ENCODE results near the gene C17orf58. TPM values are rescaled to one million over a fixed set of nuclear protein-coding genes. Genes with fewer than 3 reads are reported as not detected.
"Not testable (repeated sequence)": the region's sequence is repeated elsewhere in the genome, so short reads cannot be mapped to it uniquely, and the experiment has no call there.

The C17orf58 gene
- 1 to 10 TPM; 7.3 to 7.5 TPM for total RNA-seq

GRCh38 chr17:67996301-67997171, at the start of gene C17orf58:
Gene C17orf58, minus strand, starts transcription at chr17:67996469. Its CDS starts 271 bp downstream, at chr17:67996198.
- not testable (repeated sequence) for H3K36me3 ChIP-seq; DNase-seq (ENCODE audit: low spot score); ATAC-seq (ENCODE audit: insufficient number of reproducible peaks, low FRiP score, low read depth); H3K27ac ChIP-seq; H3K9me3 ChIP-seq; H3K27me3 ChIP-seq (replicated peaks; ENCODE audit: insufficient read depth)
- H3K4me1 ChIP-seq (ENCODE audit: control insufficient read depth in 1 of 2, low read depth in 2 of 2) = peaks cover 13 to 25% of the 10 kb centered on the region in 2 donors
- peak within 1 kb of the TSS; percentile 94 for H3K4me3 ChIP-seq

- no peak for ATAC-seq (ENCODE audit: insufficient number of reproducible peaks, low FRiP score, low read depth)
- Histone ChIP-seq H3K4me1 (ENCODE audit: control insufficient read depth in 1 of 2, low read depth in 2 of 2) (peaks cover 10 to 17% of the 10 kb centered on the region in 2 donors), H3K4me3 (peak overlapping the region; percentile 80), H3K27me3 (replicated peaks; ENCODE audit: insufficient read depth) (no peaks in the 10 kb centered on the region), H3K36me3 (peaks cover 10% of the 10 kb centered on the region), H3K27ac (peak overlapping the region in 1 of 2 donors; percentile 44), H3K9me3 (no peaks in the 10 kb centered on the region)
- TF ChIP-seq CTCF (IDR thresholded peaks at IDR 0.05) = no peak
- DNase-seq (ENCODE audit: low spot score) = no peak
Measured at GRCh38 chr17:68036304-68037147, 40.3 kb upstream of the C17orf58 start.

- Histone ChIP-seq H3K27me3 (replicated peaks; ENCODE audit: insufficient read depth) (no peaks in the 10 kb centered on the region), H3K4me3 (peak within 1 kb of the TSS; percentile 80), H3K27ac (peak within 1 kb of the TSS; percentile 44 to 68), H3K4me1 (ENCODE audit: control insufficient read depth in 1 of 2, low read depth in 2 of 2) (peaks cover 10 to 17% of the 10 kb centered on the region in 2 donors), H3K36me3 (peaks cover 10% of the 10 kb centered on the region), H3K9me3 (no peaks in the 10 kb centered on the region)
- peak; percentile 4 for TF ChIP-seq CTCF (IDR thresholded peaks at IDR 0.05)
- ATAC-seq (ENCODE audit: insufficient number of reproducible peaks, low FRiP score, low read depth) (peak; percentile 99), DNase-seq (ENCODE audit: low spot score) (peak; percentile 80)
Measured at GRCh38 chr17:68035523-68036303, 39.4 kb upstream of the C17orf58 start, which contains the start of gene KPNA2. Gene KPNA2, plus strand, starts transcription at chr17:68035735. Its CDS starts 1,398 bp downstream, at chr17:68037133.

GRCh38 chr17:68035131-68035522, 38.9 kb upstream of the C17orf58 start:
- Histone ChIP-seq H3K4me3 (peak overlapping the region; percentile 80), H3K36me3 (peaks cover 10% of the 10 kb centered on the region), H3K9me3 (no peaks in the 10 kb centered on the region), H3K27ac (no peak overlapping the region), H3K27me3 (replicated peaks; ENCODE audit: insufficient read depth) (no peaks in the 10 kb centered on the region), H3K4me1 (ENCODE audit: control insufficient read depth in 1 of 2, low read depth in 2 of 2) (peaks cover 10 to 17% of the 10 kb centered on the region in 2 donors)
- DNase-seq (ENCODE audit: low spot score) = peak; percentile 77
- no peak for ATAC-seq (ENCODE audit: insufficient number of reproducible peaks, low FRiP score, low read depth)
- no peak for TF ChIP-seq CTCF (IDR thresholded peaks at IDR 0.05)

- Histone ChIP-seq H3K27ac (no peak overlapping the region), H3K4me1 (ENCODE audit: control insufficient read depth in 1 of 2, low read depth in 2 of 2) (peaks cover 10 to 17% of the 10 kb centered on the region in 2 donors), H3K36me3 (peaks cover 10% of the 10 kb centered on the region), H3K9me3 (no peaks in the 10 kb centered on the region), H3K4me3 (peak overlapping the region; percentile 80), H3K27me3 (replicated peaks; ENCODE audit: insufficient read depth) (no peaks in the 10 kb centered on the region)
- DNase-seq (ENCODE audit: low spot score) (no peak), ATAC-seq (ENCODE audit: insufficient number of reproducible peaks, low FRiP score, low read depth) (no peak)
- TF ChIP-seq CTCF (IDR thresholded peaks at IDR 0.05) = no peak
Measured at GRCh38 chr17:68034452-68034776, 38.1 kb upstream of the C17orf58 start.

Measured in thoracic aorta (tissue), 2 donors.